ENCODE measurements around the gene ZSWIM2.
"Not testable (repeated sequence)": the region's sequence is repeated elsewhere in the genome, so short reads cannot be mapped to it uniquely, and the experiment has no call there.

ZSWIM2 gene

GRCh38 chr2:186835628-186836027 lies 13.3 kb downstream of the ZSWIM2 start:
- DNase-seq: no peak

GRCh38 chr2:186827862-186828492 lies 21.0 kb downstream of the ZSWIM2 start:
- DNase-seq: no peak

- DNase-seq: no peak
Measured at GRCh38 chr2:186827411-186827810, 21.6 kb downstream of the ZSWIM2 start.

GRCh38 chr2:186822323-186822722 lies 26.6 kb downstream of the ZSWIM2 start:
- DNase-seq: no peak

GRCh38 chr2:186820303-186820702 lies 28.7 kb downstream of the ZSWIM2 start:
- DNase-seq: no peak

GRCh38 chr2:186811760-186812159 lies 37.2 kb downstream of the ZSWIM2 start:
- DNase-seq: not testable (repeated sequence)

GRCh38 chr2:186806591-186806990 lies 42.4 kb downstream of the ZSWIM2 start:
- no peak for DNase-seq

- not testable (repeated sequence) for DNase-seq
Measured at GRCh38 chr2:186798604-186799003, 50.4 kb downstream of the ZSWIM2 start.

GRCh38 chr2:186784930-186785329 lies 64.0 kb downstream of the ZSWIM2 start:
- no peak for DNase-seq

- DNase-seq: no peak
Measured at GRCh38 chr2:186783254-186783653, 65.7 kb downstream of the ZSWIM2 start.

- DNase-seq: no peak
Measured at GRCh38 chr2:186780701-186781316, 68.2 kb downstream of the ZSWIM2 start.

Measured in CD4-positive, alpha-beta T cell treated with Interleukin-17A for 4 hours (primary cell).